NCI-H1092 (cell line): ENCODE measurements around the gene CDK18.
"Not testable (repeated sequence)": the region's sequence is repeated elsewhere in the genome, so short reads cannot be mapped to it uniquely, and the experiment has no call there.

Experiments
- DNase-seq: peaks from one replicate; lab custom pipeline; 2025; lab: John Stamatoyannopoulos, UW

CDK18 gene

GRCh38 chr1:205504311-205505075 lies at the start of gene CDK18:
Gene CDK18, plus strand, starts transcription at chr1:205504669. Its CDS starts 18,499 bp downstream, at chr1:205523168.
- peak; percentile 80 for DNase-seq

- DNase-seq = no peak
These were observed 49.5 kb upstream of the CDK18 start for GRCh38 chr1:205454903-205455335.

- DNase-seq = no peak
These were observed 48.7 kb upstream of the CDK18 start, which contains the start of gene BLACAT1 for GRCh38 chr1:205455581-205456382. Gene BLACAT1, minus strand, starts transcription at chr1:205456045.

- DNase-seq = no peak
These were observed 48.0 kb upstream of the CDK18 start for GRCh38 chr1:205456383-205456867.

- DNase-seq = peak; percentile 64
These were observed 47.4 kb upstream of the CDK18 start for GRCh38 chr1:205456868-205457745.

- DNase-seq = no peak
These were observed 45.5 kb upstream of the CDK18 start for GRCh38 chr1:205458777-205459566.

GRCh38 chr1:205465392-205465791 lies 39.1 kb upstream of the CDK18 start:
- DNase-seq = no peak

GRCh38 chr1:205466595-205467220 lies 37.8 kb upstream of the CDK18 start:
- no peak for DNase-seq

GRCh38 chr1:205470131-205470530 lies 34.3 kb upstream of the CDK18 start:
- no peak for DNase-seq

GRCh38 chr1:205472737-205473441 lies 31.6 kb upstream of the CDK18 start:
- no peak for DNase-seq

- no peak for DNase-seq
These were observed 31.0 kb upstream of the CDK18 start for GRCh38 chr1:205473475-205473874.

GRCh38 chr1:205473966-205474365 lies 30.5 kb upstream of the CDK18 start:
- DNase-seq = no peak

- DNase-seq = no peak
These were observed 29.9 kb upstream of the CDK18 start for GRCh38 chr1:205474571-205474970.

- DNase-seq = no peak
These were observed 28.6 kb upstream of the CDK18 start for GRCh38 chr1:205475855-205476254.

- DNase-seq = no peak
These were observed 27.8 kb upstream of the CDK18 start for GRCh38 chr1:205476648-205477047.

- DNase-seq = no peak
These were observed 27.2 kb upstream of the CDK18 start for GRCh38 chr1:205477121-205477758.

GRCh38 chr1:205477759-205478247 lies 26.7 kb upstream of the CDK18 start:
- peak; percentile 45 for DNase-seq

- DNase-seq = not testable (repeated sequence)
These were observed 25.5 kb upstream of the CDK18 start for GRCh38 chr1:205478985-205479384.

- DNase-seq = no peak
These were observed 24.0 kb upstream of the CDK18 start for GRCh38 chr1:205480349-205480985.
